Measurements from ENCODE around the gene CSRP1. TPM values are rescaled to one million over a fixed set of nuclear protein-coding genes. Genes with fewer than 3 reads are reported as not detected.
"Not testable (repeated sequence)": the region's sequence is repeated elsewhere in the genome, so short reads cannot be mapped to it uniquely, and the experiment has no call there.

The CSRP1 gene
- total RNA-seq, 1 experiment from 2014 or later = 108 TPM

GRCh38 chr1:201476670-201477344, 30.1 kb downstream of the CSRP1 start:
- peak; percentile 79 for DNase-seq
- Histone ChIP-seq H3K36me3 (no peaks in the 10 kb centered on the region), H3K9me3 (no peaks in the 10 kb centered on the region), H3K4me3 (no peak overlapping the region), H3K27me3 (no peaks in the 10 kb centered on the region)

GRCh38 chr1:201475915-201476669, 30.8 kb downstream of the CSRP1 start:
- no peak for DNase-seq
- Histone ChIP-seq H3K4me3 (no peak overlapping the region), H3K9me3 (no peaks in the 10 kb centered on the region), H3K27me3 (no peaks in the 10 kb centered on the region), H3K36me3 (no peaks in the 10 kb centered on the region)

- Histone ChIP-seq H3K36me3 (no peaks in the 10 kb centered on the region), H3K27me3 (no peaks in the 10 kb centered on the region), H3K9me3 (no peaks in the 10 kb centered on the region), H3K4me3 (no peak overlapping the region)
- peak; percentile 62 for DNase-seq
Measured at GRCh38 chr1:201475130-201475529, 31.8 kb downstream of the CSRP1 start.

GRCh38 chr1:201473296-201473695, 33.6 kb downstream of the CSRP1 start:
- H3K9me3 ChIP-seq = no peaks in the 10 kb centered on the region
- H3K36me3 ChIP-seq = no peaks in the 10 kb centered on the region
- DNase-seq = no peak
- no peak overlapping the region for H3K4me3 ChIP-seq
- H3K27me3 ChIP-seq = no peaks in the 10 kb centered on the region

- H3K4me3 ChIP-seq, DNase-seq, H3K9me3 ChIP-seq, H3K27me3 ChIP-seq, H3K36me3 ChIP-seq: not testable (repeated sequence)
Measured at GRCh38 chr1:201472321-201472720, 34.6 kb downstream of the CSRP1 start.

GRCh38 chr1:201471772-201472171, 35.2 kb downstream of the CSRP1 start:
- peak; percentile 74 for DNase-seq
- H3K4me3 ChIP-seq = no peak overlapping the region
- H3K9me3 ChIP-seq = no peaks in the 10 kb centered on the region
- H3K27me3 ChIP-seq = no peaks in the 10 kb centered on the region
- H3K36me3 ChIP-seq = peaks cover 3% of the 10 kb centered on the region; the same call in 1 of the 2 replicates

- Histone ChIP-seq H3K9me3 (no peaks in the 10 kb centered on the region), H3K36me3 (peaks cover 10% of the 10 kb centered on the region), H3K4me3 (no peak overlapping the region), H3K27me3 (no peaks in the 10 kb centered on the region)
- no peak for DNase-seq
Measured at GRCh38 chr1:201470581-201470980, 36.3 kb downstream of the CSRP1 start.

GRCh38 chr1:201469645-201470074, 37.3 kb downstream of the CSRP1 start:
- DNase-seq = no peak
- Histone ChIP-seq H3K9me3 (no peaks in the 10 kb centered on the region), H3K27me3 (no peaks in the 10 kb centered on the region), H3K36me3 (peaks cover 19% of the 10 kb centered on the region), H3K4me3 (peak overlapping the region; percentile 69)

GRCh38 chr1:201468844-201469644, 37.9 kb downstream of the CSRP1 start, which contains the start of gene PHLDA3:
Gene PHLDA3, minus strand, starts transcription at chr1:201469188. Its CDS starts 402 bp downstream, at chr1:201468786.
- H3K4me3 ChIP-seq = peak within 1 kb of the TSS; percentile 69
- H3K9me3 ChIP-seq = no peaks in the 10 kb centered on the region
- H3K36me3 ChIP-seq = peaks cover 23% of the 10 kb centered on the region
- no peaks in the 10 kb centered on the region for H3K27me3 ChIP-seq
- peak; percentile 95 for DNase-seq

GRCh38 chr1:201468501-201468843, 38.5 kb downstream of the CSRP1 start:
- H3K4me3 ChIP-seq = peak overlapping the region; percentile 69
- DNase-seq = peak; percentile 53
- peaks cover 23% of the 10 kb centered on the region for H3K36me3 ChIP-seq
- no peaks in the 10 kb centered on the region for H3K9me3 ChIP-seq
- H3K27me3 ChIP-seq = no peaks in the 10 kb centered on the region

- DNase-seq = peak; percentile 77
- Histone ChIP-seq H3K36me3 (peaks cover 23% of the 10 kb centered on the region), H3K9me3 (no peaks in the 10 kb centered on the region), H3K27me3 (no peaks in the 10 kb centered on the region), H3K4me3 (peak overlapping the region; percentile 69; the same call in 1 of the 2 replicates)
Measured at GRCh38 chr1:201466492-201466891, 40.4 kb downstream of the CSRP1 start.

- Histone ChIP-seq H3K9me3 (no peaks in the 10 kb centered on the region), H3K36me3 (peaks cover 23% of the 10 kb centered on the region), H3K4me3 (no peak overlapping the region), H3K27me3 (no peaks in the 10 kb centered on the region)
- no peak for DNase-seq
Measured at GRCh38 chr1:201465698-201466290, 41.1 kb downstream of the CSRP1 start.

- Histone ChIP-seq H3K4me3 (no peak overlapping the region), H3K27me3 (no peaks in the 10 kb centered on the region), H3K36me3 (peaks cover 23% of the 10 kb centered on the region), H3K9me3 (no peaks in the 10 kb centered on the region)
- DNase-seq = peak; percentile 78
Measured at GRCh38 chr1:201463071-201463552, 43.8 kb downstream of the CSRP1 start.

- H3K4me3 ChIP-seq = no peak overlapping the region
- DNase-seq = peak; percentile 98
- H3K36me3 ChIP-seq = peaks cover 20% of the 10 kb centered on the region
- no peaks in the 10 kb centered on the region for H3K9me3 ChIP-seq
- H3K27me3 ChIP-seq = no peaks in the 10 kb centered on the region
Measured at GRCh38 chr1:201461645-201462441, 45.1 kb downstream of the CSRP1 start.

GRCh38 chr1:201460814-201461644, 45.9 kb downstream of the CSRP1 start:
- peak; percentile 91 for DNase-seq
- H3K9me3 ChIP-seq = no peaks in the 10 kb centered on the region
- H3K36me3 ChIP-seq = peaks cover 17% of the 10 kb centered on the region
- H3K27me3 ChIP-seq = no peaks in the 10 kb centered on the region
- no peak overlapping the region for H3K4me3 ChIP-seq

Data from MG63 (cell line).